Fibroblast of the aortic adventitia (primary cell): ENCODE measurements around the gene PTP4A2. TPM values are rescaled to one million over a fixed set of nuclear protein-coding genes. Genes with fewer than 3 reads are reported as not detected.

Experiments
- DNase-seq: peaks from one replicate; pipeline ENCODE4 v3.0.0-alpha.2; 2010; ENCODE audit warnings: low read depth
- H3K4me3 ChIP-seq: 2 replicates; pipeline ENCODE4 v1.5.1; 2011; ENCODE audit warnings: low read depth, mild to moderate bottlenecking, control low read depth, low read length, moderate library complexity
- CTCF ChIP-seq: IDR thresholded peaks from 2 replicates; pipeline ENCODE4 v1.5.1; 2011; ENCODE audit warnings: mild to moderate bottlenecking, low read length, control low read depth, inconsistent platforms; ENCODE audit not compliant: insufficient read depth
- total RNA-seq: library from RNA; depleted of rRNA; stranded (reverse); fragments of >200 nt; gene quantifications from 2 replicates; pipeline ENCODE4 v1.2.3, GENCODE V29; 2012; ENCODE audit warnings: low replicate concordance

PTP4A2 gene
- total RNA-seq, 1 donor: 692 TPM

- no peak for TF ChIP-seq CTCF
- H3K4me3 ChIP-seq: no peak overlapping the region
- DNase-seq: no peak
Measured at GRCh38 chr1:31868862-31869261, 69.3 kb downstream of the PTP4A2 start.

GRCh38 chr1:31867546-31867945 lies 70.6 kb downstream of the PTP4A2 start:
- DNase-seq: no peak
- TF ChIP-seq CTCF: no peak
- no peak overlapping the region for H3K4me3 ChIP-seq

DNA sequence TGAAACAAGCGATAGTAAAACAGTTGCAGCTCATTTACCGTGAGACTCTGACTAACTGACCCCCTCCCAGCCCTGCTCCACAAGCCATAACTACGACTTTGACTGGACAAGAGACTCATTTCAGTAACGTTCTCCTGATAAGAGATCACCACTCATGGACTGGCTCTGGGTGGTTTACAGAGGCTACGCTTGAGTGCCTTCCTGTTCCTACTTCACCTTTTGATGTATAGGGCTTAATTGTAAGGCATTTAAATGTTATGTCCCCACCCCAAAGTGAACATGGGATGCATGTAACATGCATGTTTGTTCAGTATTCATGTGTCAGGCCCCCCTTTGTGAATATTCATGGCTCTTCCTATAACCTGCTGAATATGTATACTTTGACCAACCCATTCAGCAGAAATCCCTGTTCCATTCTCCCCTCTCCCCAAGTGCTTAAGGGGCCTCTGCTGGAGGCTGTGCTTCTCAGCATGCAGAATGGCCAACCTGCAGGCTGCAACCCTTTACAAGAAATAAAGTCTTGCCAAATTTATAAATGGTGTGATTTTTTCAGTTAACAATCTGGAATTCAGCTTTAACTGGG lies 71.6 kb downstream of the PTP4A2 start:
- no peak overlapping the region for H3K4me3 ChIP-seq
- no peak for TF ChIP-seq CTCF
- DNase-seq: no peak

GRCh38 chr1:31865728-31866449 lies 72.3 kb downstream of the PTP4A2 start:
- no peak for TF ChIP-seq CTCF
- H3K4me3 ChIP-seq: no peak overlapping the region

DNA sequence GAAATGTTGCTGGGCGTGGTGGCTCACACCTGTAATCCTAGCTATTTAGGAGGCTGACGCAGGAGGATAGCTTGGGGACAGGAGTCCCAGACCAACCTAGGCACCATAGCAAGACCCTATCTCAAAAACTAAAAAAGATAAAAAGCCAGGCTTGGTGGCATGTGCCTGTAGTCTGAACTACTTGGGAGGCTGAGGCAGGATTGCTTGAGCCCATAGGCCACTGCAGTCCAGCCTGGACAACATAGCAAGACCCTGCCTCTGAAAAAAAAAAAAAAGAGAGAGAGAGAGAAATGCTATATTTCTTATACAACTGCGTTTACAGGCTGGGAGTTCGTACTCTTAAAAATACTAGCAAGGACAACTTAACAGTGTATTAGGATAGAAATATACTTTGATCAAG lies 76.1 kb downstream of the PTP4A2 start:
- no peak for TF ChIP-seq CTCF
- no peak for DNase-seq
- H3K4me3 ChIP-seq: no peak overlapping the region

More at GRCh38 chr1:31865728-31866449, 72.3 kb downstream of the PTP4A2 start:
- DNase-seq: no peak

- TF ChIP-seq CTCF: no peak
- no peak for DNase-seq
- no peak overlapping the region for H3K4me3 ChIP-seq
Measured at GRCh38 chr1:31861346-31861745, 76.8 kb downstream of the PTP4A2 start.
